Lower leg skin (tissue), 3 donors: ENCODE data around the gene CSTF1.

Source experiments
- POLR2A ChIP-seq, 2 donors: fragments of 450-650 bp; IDR thresholded peaks; one replicate each; pipeline ENCODE4 v1.6.1; 2016 to 2017; ENCODE audit warnings: antibody characterized with exemption in 2 of 2, mild to moderate bottlenecking in 1 of 2, moderate library complexity in 1 of 2
- TF ChIP-seq, protein P1 (sequence below), 3 donors: fragments of 450-650 bp; IDR thresholded peaks; one replicate each; pipeline ENCODE4 v1.5.1; 2016; ENCODE audit warnings: antibody characterized with exemption in 3 of 3, mild to moderate bottlenecking in 3 of 3, moderate library complexity in 2 of 3

DNA sequence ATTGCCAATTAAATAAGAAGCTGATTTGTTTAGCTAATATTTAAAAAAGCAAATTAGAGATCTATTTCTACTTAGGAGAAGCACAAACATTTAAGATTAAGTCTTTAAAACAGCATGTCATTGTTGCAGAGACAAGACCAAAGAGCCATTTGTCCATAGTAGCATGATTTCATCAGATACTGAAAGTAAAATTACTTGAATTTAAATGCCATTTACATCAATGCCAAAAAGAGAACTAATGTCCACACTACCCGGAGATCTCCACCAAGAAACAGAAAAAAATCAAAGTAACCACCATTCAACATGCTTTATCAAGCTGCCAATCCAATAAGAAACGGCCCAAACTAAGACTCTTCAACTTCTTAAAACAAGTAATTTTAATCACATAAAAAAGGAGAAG, 16.1 kb upstream of the CSTF1 start:
- TF ChIP-seq, protein P1, sequence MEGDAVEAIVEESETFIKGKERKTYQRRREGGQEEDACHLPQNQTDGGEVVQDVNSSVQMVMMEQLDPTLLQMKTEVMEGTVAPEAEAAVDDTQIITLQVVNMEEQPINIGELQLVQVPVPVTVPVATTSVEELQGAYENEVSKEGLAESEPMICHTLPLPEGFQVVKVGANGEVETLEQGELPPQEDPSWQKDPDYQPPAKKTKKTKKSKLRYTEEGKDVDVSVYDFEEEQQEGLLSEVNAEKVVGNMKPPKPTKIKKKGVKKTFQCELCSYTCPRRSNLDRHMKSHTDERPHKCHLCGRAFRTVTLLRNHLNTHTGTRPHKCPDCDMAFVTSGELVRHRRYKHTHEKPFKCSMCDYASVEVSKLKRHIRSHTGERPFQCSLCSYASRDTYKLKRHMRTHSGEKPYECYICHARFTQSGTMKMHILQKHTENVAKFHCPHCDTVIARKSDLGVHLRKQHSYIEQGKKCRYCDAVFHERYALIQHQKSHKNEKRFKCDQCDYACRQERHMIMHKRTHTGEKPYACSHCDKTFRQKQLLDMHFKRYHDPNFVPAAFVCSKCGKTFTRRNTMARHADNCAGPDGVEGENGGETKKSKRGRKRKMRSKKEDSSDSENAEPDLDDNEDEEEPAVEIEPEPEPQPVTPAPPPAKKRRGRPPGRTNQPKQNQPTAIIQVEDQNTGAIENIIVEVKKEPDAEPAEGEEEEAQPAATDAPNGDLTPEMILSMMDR (IDR thresholded peaks at IDR 0.05), result no peak
- no peak for TF ChIP-seq POLR2A (IDR thresholded peaks at IDR 0.05)
